ENCODE measurements around the gene SLC17A9. TPM values are rescaled to one million over a fixed set of nuclear protein-coding genes. Genes with fewer than 3 reads are reported as not detected.

Gene SLC17A9
- total and polyA plus RNA-seq, 2 donors (not counting 1 experiment from before 2014, with no cell fraction given): 33.0 to 141 TPM

DNA sequence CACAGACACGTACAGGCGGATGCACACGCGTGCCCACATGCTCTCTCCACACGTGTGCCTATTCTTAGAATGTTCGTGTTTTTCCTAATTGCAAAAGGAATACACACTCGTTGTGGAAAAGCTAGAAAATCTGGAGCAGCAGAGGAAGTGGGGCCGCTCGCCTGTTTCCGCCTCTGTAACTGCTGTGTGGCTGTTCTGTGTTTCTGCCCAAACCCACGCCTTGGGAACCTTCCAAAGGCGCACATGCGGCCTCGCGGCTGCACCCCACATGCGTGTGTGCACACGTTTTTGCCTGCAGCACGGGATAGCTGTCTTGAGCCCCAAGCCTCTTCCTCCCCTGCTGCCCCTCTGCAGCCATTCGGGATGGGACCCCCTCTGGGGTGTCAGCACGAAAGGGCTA, 12.2 kb downstream of the SLC17A9 start:
- intact Hi-C loops (cut with micrococcal nuclease): no loop called here
- CTCF ChIA-PET: interaction anchor here (0.6 to 1.4 kb wide), 2 partner anchors 44 to 67 kb away, joined by 3 read pairs; no protein-coding TSS in a partner anchor
- DNase-seq (no peak), ATAC-seq (ENCODE audit: low read depth) (no peak)
- Mint-ChIP-seq H3K4me1 (peaks cover 4% of the 10 kb centered on the region), H3K9me3 (ENCODE audit: insufficient read depth) (no peaks in the 10 kb centered on the region), H3K27ac (no peak overlapping the region), H3K27me3 (no peaks in the 10 kb centered on the region), H3K4me3 (no peak overlapping the region)
- Histone ChIP-seq H3K4me2 (replicated peaks; ENCODE audit: low read depth, low read length, poor library complexity, severe bottlenecking) (no peak overlapping the region), H2AFZ (ENCODE audit: insufficient read depth, low read depth, low read length, poor library complexity, severe bottlenecking) (no peak overlapping the region), H3K79me2 (ENCODE audit: control insufficient read depth, insufficient read depth, low read length) (peaks cover 16% of the 10 kb centered on the region), H3K9ac (ENCODE audit: low read length) (no peak overlapping the region), H3K27me3 (replicated peaks in 1 of 4; ENCODE audit: control extremely low read depth in 1 of 4, control insufficient read depth in 3 of 4, insufficient read depth in 4 of 4, low read length in 3 of 4) (no peaks in the 10 kb centered on the region), H3K9me3 (ENCODE audit: control extremely low read depth in 1 of 3, control insufficient read depth in 2 of 3, insufficient read depth in 1 of 3, low read length in 2 of 3) (no peaks in the 10 kb centered on the region), H3K36me3 (replicated peaks in 1 of 2; ENCODE audit: control extremely low read depth in 1 of 2, control insufficient read depth in 1 of 2, extremely low read depth in 1 of 2, insufficient read depth in 2 of 2, low read length in 1 of 2) (peaks cover 0 to 41% of the 10 kb centered on the region in 2 experiments), H3K4me1 (ENCODE audit: control insufficient read depth in 2 of 2, insufficient read depth in 2 of 2, low read length in 2 of 2) (peaks cover 2% of the 10 kb centered on the region in 2 donors), H3K27ac (ENCODE audit: low read length in 2 of 2) (no peak overlapping the region), H3K4me3 (ENCODE audit: control extremely low read depth in 1 of 5, extremely low read depth in 1 of 5, insufficient read depth in 1 of 5, low read depth in 2 of 5, low read length in 4 of 5) (no peak overlapping the region), H4K20me1 (ENCODE audit: control insufficient read depth, insufficient read depth, low read length, poor library complexity, severe bottlenecking) (peaks cover 27% of the 10 kb centered on the region)
- TF ChIP-seq EZH2 (IDR thresholded peaks at IDR 0.05; ENCODE audit: borderline replicate concordance, insufficient read depth, low read depth, low read length, poor library complexity, severe bottlenecking): no peak
- no peak for TF ChIP-seq CTCF (IDR thresholded peaks at IDR 0.05)
- 66% methylated on average over 20 of the region's 20 CpGs for WGBS (ENCODE audit: insufficient coverage)
- POLR2A ChIA-PET: interaction anchor here (1.4 kb wide), 1 partner anchor 10 kb away, joined by 4 read pairs; no protein-coding TSS in a partner anchor

GRCh38 chr20:62965363-62965771, 12.9 kb downstream of the SLC17A9 start:
- Mint-ChIP-seq H3K4me3 (no peak overlapping the region), H3K9me3 (ENCODE audit: insufficient read depth) (no peaks in the 10 kb centered on the region), H3K27me3 (no peaks in the 10 kb centered on the region), H3K4me1 (no peaks in the 10 kb centered on the region), H3K27ac (no peak overlapping the region)
- 91% methylated on average over 19 of the region's 19 CpGs for WGBS (ENCODE audit: insufficient coverage)
- no peak overlapping the region for H3K4me2 ChIP-seq (replicated peaks; ENCODE audit: low read depth, low read length, poor library complexity, severe bottlenecking)
- ChIA-PET CTCF (interaction anchor here (0.6 to 1.4 kb wide), 3 partner anchors 10 to 67 kb away, joined by 3 read pairs; no protein-coding TSS in a partner anchor), POLR2A (interaction anchor here (1.4 kb wide), 1 partner anchor 11 kb away, joined by 4 read pairs; no protein-coding TSS in a partner anchor)
- DNase-seq: no peak
- H3K9ac ChIP-seq (ENCODE audit: low read length): no peak overlapping the region
- peaks cover 10% of the 10 kb centered on the region for H3K79me2 ChIP-seq (ENCODE audit: control insufficient read depth, insufficient read depth, low read length)
- H2AFZ ChIP-seq (ENCODE audit: insufficient read depth, low read depth, low read length, poor library complexity, severe bottlenecking): no peak overlapping the region
- peaks cover 0 to 37% of the 10 kb centered on the region in 2 experiments for H3K36me3 ChIP-seq (replicated peaks in 1 of 2; ENCODE audit: control extremely low read depth in 1 of 2, control insufficient read depth in 1 of 2, extremely low read depth in 1 of 2, insufficient read depth in 2 of 2, low read length in 1 of 2)
- no peak overlapping the region for H3K4me3 ChIP-seq (ENCODE audit: control extremely low read depth in 1 of 5, extremely low read depth in 1 of 5, insufficient read depth in 1 of 5, low read depth in 2 of 5, low read length in 4 of 5)
- no peak overlapping the region for H3K27ac ChIP-seq (ENCODE audit: low read length in 2 of 2)
- TF ChIP-seq CTCF (IDR thresholded peaks at IDR 0.05) (no peak), EZH2 (IDR thresholded peaks at IDR 0.05; ENCODE audit: borderline replicate concordance, insufficient read depth, low read depth, low read length, poor library complexity, severe bottlenecking) (no peak)
- intact Hi-C loops (cut with micrococcal nuclease): no loop called here
- ATAC-seq (ENCODE audit: low read depth): no peak
- H4K20me1 ChIP-seq (ENCODE audit: control insufficient read depth, insufficient read depth, low read length, poor library complexity, severe bottlenecking): peaks cover 21% of the 10 kb centered on the region
- no peaks in the 10 kb centered on the region for H3K9me3 ChIP-seq (ENCODE audit: control extremely low read depth in 1 of 3, control insufficient read depth in 2 of 3, insufficient read depth in 1 of 3, low read length in 2 of 3)
- no peaks in the 10 kb centered on the region for H3K4me1 ChIP-seq (ENCODE audit: control insufficient read depth in 2 of 2, insufficient read depth in 2 of 2, low read length in 2 of 2)
- H3K27me3 ChIP-seq (replicated peaks in 1 of 4; ENCODE audit: control extremely low read depth in 1 of 4, control insufficient read depth in 3 of 4, insufficient read depth in 4 of 4, low read length in 3 of 4): no peaks in the 10 kb centered on the region

Measured in B cell (primary cell).